ENCODE data around the gene VAT1L. TPM values are rescaled to one million over a fixed set of nuclear protein-coding genes. Genes with fewer than 3 reads are reported as not detected.

VAT1L gene
- total and polyA plus RNA-seq, 9 donors: 0.05 to 2.3 (median 0.23) TPM

DNA sequence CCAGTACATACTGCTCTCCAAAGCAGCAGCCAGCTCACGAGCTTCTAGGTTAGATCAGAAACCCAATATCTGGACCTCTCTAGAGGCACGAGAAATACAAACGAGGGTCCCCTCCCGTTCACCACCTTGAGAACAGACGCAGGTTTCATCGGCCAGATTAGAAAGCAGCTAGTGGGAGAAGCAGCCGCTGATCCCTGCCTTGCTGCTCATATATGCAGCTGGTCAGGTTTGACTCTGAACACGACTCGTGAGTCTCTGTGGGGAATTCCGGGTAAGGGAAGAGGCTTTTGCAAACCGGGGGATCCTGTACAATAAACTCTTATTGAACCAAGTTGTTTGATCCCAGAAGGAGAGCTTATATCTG is 1.6 kb downstream of the VAT1L start:
- peaks cover 2% of the 10 kb centered on the region for H3K4me1 ChIP-seq (ENCODE audit: insufficient read depth)
- no peaks in the 10 kb centered on the region for H3K36me3 ChIP-seq
- H3K27me3 ChIP-seq: no peaks in the 10 kb centered on the region
- H3K9me3 ChIP-seq: no peaks in the 10 kb centered on the region
- H3K4me3 ChIP-seq: no peak overlapping the region
- TF ChIP-seq EP300 (IDR thresholded peaks at IDR 0.05) (no peak), POLR2A (IDR thresholded peaks at IDR 0.05) (no peak)
- TF ChIP-seq, protein P1, sequence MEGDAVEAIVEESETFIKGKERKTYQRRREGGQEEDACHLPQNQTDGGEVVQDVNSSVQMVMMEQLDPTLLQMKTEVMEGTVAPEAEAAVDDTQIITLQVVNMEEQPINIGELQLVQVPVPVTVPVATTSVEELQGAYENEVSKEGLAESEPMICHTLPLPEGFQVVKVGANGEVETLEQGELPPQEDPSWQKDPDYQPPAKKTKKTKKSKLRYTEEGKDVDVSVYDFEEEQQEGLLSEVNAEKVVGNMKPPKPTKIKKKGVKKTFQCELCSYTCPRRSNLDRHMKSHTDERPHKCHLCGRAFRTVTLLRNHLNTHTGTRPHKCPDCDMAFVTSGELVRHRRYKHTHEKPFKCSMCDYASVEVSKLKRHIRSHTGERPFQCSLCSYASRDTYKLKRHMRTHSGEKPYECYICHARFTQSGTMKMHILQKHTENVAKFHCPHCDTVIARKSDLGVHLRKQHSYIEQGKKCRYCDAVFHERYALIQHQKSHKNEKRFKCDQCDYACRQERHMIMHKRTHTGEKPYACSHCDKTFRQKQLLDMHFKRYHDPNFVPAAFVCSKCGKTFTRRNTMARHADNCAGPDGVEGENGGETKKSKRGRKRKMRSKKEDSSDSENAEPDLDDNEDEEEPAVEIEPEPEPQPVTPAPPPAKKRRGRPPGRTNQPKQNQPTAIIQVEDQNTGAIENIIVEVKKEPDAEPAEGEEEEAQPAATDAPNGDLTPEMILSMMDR (IDR thresholded peaks at IDR 0.05): no peak
- no peak for DNase-seq
- intact Hi-C loops (cut with DNase I): no loop called here
- H3K27ac ChIP-seq: no peak overlapping the region
- WGBS, 3 donors: 6 to 12% (median 9%) methylated on average over 11 of the region's 11 CpGs

DNA sequence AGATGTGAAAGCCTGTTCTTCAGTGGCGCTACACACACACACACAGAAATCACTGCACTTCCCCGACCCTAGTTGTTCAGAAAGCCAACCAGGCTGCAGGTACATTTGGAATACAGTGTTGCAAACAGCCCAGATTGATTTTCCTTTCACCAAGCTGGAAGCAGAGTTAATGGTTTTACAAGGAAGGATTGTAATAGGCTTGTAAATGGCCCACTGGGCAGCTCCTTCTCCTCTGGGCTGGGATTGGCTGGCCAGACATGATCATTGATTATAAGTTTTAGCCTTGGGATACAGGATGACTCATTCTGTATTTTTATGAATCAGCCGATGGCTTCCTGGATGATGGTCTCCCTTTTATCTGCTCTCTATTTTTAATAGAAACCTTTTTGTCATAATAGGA is 2.5 kb downstream of the VAT1L start:
- Histone ChIP-seq H3K4me3 (no peak overlapping the region), H3K27ac (no peak overlapping the region), H3K9me3 (no peaks in the 10 kb centered on the region), H3K27me3 (no peaks in the 10 kb centered on the region), H3K36me3 (no peaks in the 10 kb centered on the region), H3K4me1 (ENCODE audit: insufficient read depth) (peaks cover 2% of the 10 kb centered on the region)
- 43 to 66% (median 46%) methylated on average over 3 of the region's 3 CpGs for WGBS, 3 donors
- intact Hi-C loops (cut with DNase I): no loop called here
- TF ChIP-seq POLR2A (IDR thresholded peaks at IDR 0.05): no peak
- TF ChIP-seq EP300 (IDR thresholded peaks at IDR 0.05): no peak
- TF ChIP-seq, protein P1 (IDR thresholded peaks at IDR 0.05): no peak
- no peak for DNase-seq

DNA sequence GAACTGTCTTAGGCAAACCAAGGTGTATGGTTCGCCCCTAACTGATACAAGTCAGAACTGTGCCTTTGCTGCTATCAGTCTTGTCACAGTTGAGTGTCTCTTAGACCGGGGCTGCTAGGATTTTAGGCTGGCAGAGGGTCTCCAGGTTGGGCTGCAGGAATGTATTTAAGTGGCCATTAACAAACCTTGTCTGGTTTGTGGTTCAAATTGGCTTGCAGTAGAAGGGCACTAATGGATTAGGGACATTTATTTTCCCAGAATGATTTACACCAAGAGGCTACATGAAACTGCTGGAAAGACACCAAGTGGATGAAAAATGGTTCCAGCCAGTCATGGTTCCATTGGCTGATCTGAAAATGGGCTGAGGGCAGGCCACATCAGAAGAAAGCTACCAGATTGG is 5.1 kb downstream of the VAT1L start:
- TF ChIP-seq POLR2A (IDR thresholded peaks at IDR 0.05) (no peak), EP300 (IDR thresholded peaks at IDR 0.05) (no peak)
- TF ChIP-seq, protein P1 (IDR thresholded peaks at IDR 0.05): no peak
- no peak for DNase-seq
- no peaks in the 10 kb centered on the region for H3K27me3 ChIP-seq
- no peak overlapping the region for H3K4me3 ChIP-seq
- peaks cover 2% of the 10 kb centered on the region for H3K4me1 ChIP-seq (ENCODE audit: insufficient read depth)
- no peak overlapping the region for H3K27ac ChIP-seq
- WGBS, 3 donors: 39 to 63% (median 61%) methylated on average over 2 of the region's 2 CpGs
- H3K36me3 ChIP-seq: no peaks in the 10 kb centered on the region
- no peaks in the 10 kb centered on the region for H3K9me3 ChIP-seq
- intact Hi-C loops (cut with DNase I): no loop called here

DNA sequence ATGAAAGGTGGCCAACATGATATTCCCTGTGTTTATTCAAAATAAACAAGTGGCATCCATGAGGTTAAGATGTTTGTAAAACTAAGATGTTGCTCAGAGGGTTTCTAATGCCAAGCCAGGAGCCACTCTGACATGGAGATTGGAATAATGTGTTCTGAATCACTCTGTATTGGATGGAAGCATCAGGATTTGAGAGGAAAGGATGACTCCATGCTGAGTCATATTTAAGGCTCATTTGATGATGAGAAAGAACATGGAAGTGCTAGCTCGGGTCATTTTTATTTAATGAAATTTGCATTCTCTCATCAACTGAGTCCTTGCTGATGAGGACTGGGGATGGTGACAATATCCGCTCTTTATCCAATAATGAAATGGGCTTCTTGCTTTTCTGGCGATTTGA is 6.2 kb downstream of the VAT1L start:
- intact Hi-C loops (cut with DNase I): no loop called here
- H3K27me3 ChIP-seq: no peaks in the 10 kb centered on the region
- H3K4me1 ChIP-seq (ENCODE audit: insufficient read depth): no peaks in the 10 kb centered on the region
- DNase-seq: no peak
- H3K27ac ChIP-seq: no peak overlapping the region
- WGBS, 3 donors: 82 to 85% (median 83%) methylated on average over 3 of the region's 3 CpGs
- TF ChIP-seq, protein P1 (IDR thresholded peaks at IDR 0.05): no peak
- TF ChIP-seq EP300 (IDR thresholded peaks at IDR 0.05) (no peak), POLR2A (IDR thresholded peaks at IDR 0.05) (no peak)
- H3K4me3 ChIP-seq: no peak overlapping the region
- no peaks in the 10 kb centered on the region for H3K36me3 ChIP-seq
- H3K9me3 ChIP-seq: no peaks in the 10 kb centered on the region

DNA sequence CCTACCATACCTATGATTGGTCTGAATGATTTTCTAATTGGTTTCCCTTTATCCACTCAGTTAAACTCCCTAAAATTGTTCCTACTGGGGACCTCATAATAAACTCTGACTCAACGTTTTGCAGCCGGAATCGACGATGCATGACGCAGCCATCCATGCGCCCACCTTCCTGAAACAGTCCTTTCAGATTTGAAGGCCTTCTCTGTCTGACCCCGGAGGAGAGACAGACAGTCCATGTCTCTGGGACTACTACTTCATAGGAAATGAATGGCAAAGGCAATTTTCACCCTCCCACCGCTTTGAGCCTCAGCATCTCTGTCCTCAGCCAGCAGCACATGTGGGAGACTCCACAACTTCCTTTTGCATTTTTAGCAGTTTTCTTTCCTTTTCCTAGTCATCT is 13.5 kb downstream of the VAT1L start:
- no peak overlapping the region for H3K27ac ChIP-seq
- H3K27me3 ChIP-seq: no peaks in the 10 kb centered on the region
- H3K4me1 ChIP-seq (ENCODE audit: insufficient read depth): no peaks in the 10 kb centered on the region
- no peak for DNase-seq
- TF ChIP-seq POLR2A (IDR thresholded peaks at IDR 0.05) (no peak), EP300 (IDR thresholded peaks at IDR 0.05) (no peak)
- TF ChIP-seq, protein P1 (IDR thresholded peaks at IDR 0.05): no peak
- no peaks in the 10 kb centered on the region for H3K36me3 ChIP-seq
- 84 to 88% (median 85%) methylated on average over 8 of the region's 8 CpGs for WGBS, 3 donors
- H3K9me3 ChIP-seq: no peaks in the 10 kb centered on the region
- intact Hi-C loops (cut with DNase I): no loop called here
- no peak overlapping the region for H3K4me3 ChIP-seq

Data from ovary (tissue), 9 donors.